BJ (cell line): ENCODE results near the gene MORF4L1. TPM values are rescaled to one million over a fixed set of nuclear protein-coding genes. Genes with fewer than 3 reads are reported as not detected.

Experiments used
- CTCF ChIA-PET: fragments of 350-600 bp; formaldehyde crosslinking; extraction: SDS; loops from one replicate; lab custom pipeline; 2021; ENCODE audit warnings: antibody characterized with exemption, inconsistent platforms; lab: Yijun Ruan, JAX
- POLR2A ChIA-PET: fragments of 300-600 bp; sonication (Branson Sonifier 250); formaldehyde crosslinking; extraction: SDS; loops from one replicate; lab custom pipeline; 2021; ENCODE audit warnings: antibody characterized with exemption; lab: Charles Lee
- DNase-seq: peaks from one replicate; pipeline ENCODE4 v3.0.0-alpha.2; 2011; ENCODE audit warnings: low read depth
- H3K27me3 ChIP-seq: 2 replicates; pipeline ENCODE4 v1.6.0; 2011; ENCODE audit warnings: low read length; ENCODE audit not compliant: control insufficient read depth, insufficient read depth
- H3K36me3 ChIP-seq: 2 replicates; pipeline ENCODE4 v1.5.1; 2011; ENCODE audit warnings: low read length; ENCODE audit not compliant: control insufficient read depth, insufficient read depth
- H3K4me3 ChIP-seq: 2 replicates; pipeline ENCODE4 v1.5.1; 2011; ENCODE audit warnings: low read depth, mild to moderate bottlenecking, control low read depth, low read length
- polyA plus RNA-seq: library from polyadenylated mRNA; depleted of rRNA; stranded (reverse); fragments of >200 nt; gene quantifications from 2 replicates; pipeline ENCODE4 v1.2.3, GENCODE V29; 2011
- TF ChIP-seq, protein P1 (sequence below): IDR thresholded peaks from 2 replicates; pipeline ENCODE4 v1.5.1; 2011; ENCODE audit warnings: low read depth, mild to moderate bottlenecking, control low read depth, inconsistent platforms, low read length, moderate library complexity; ENCODE audit not compliant: insufficient read depth

MORF4L1 gene
- polyA plus RNA-seq, 1 experiment: 199 TPM

DNA sequence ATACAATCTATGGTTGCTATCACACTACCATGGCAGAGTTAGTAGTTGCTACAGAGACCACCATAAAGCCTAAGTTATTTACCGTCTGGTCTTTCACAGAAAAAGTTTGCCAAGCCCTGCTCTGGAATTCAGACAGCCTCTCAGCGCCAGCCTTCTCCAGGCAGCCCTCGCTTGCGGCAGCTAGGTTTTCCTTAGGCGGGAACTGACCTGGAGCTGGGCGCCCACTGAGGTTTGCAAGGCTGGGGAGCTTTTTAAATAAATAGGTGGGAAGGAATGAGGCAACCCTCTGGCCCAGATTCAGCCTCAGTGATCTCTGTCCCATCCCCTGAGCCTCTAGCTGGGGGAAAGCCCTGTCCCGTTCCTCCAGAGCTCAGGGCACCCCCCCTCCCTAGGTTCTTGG is 71.0 kb downstream of the MORF4L1 start:
- POLR2A ChIA-PET: interaction anchor here (0.7 kb wide), 1 partner anchor 176 kb away, joined by 3 read pairs; no protein-coding TSS in a partner anchor
- H3K27me3 ChIP-seq: peaks cover 5% of the 10 kb centered on the region
- DNase-seq: no peak
- no peak overlapping the region for H3K4me3 ChIP-seq
- H3K36me3 ChIP-seq: no peaks in the 10 kb centered on the region
- CTCF ChIA-PET: interaction anchor here (0.9 kb wide), 1 partner anchor 241 kb away, joined by 3 read pairs; no protein-coding TSS in a partner anchor
- TF ChIP-seq, protein P1, sequence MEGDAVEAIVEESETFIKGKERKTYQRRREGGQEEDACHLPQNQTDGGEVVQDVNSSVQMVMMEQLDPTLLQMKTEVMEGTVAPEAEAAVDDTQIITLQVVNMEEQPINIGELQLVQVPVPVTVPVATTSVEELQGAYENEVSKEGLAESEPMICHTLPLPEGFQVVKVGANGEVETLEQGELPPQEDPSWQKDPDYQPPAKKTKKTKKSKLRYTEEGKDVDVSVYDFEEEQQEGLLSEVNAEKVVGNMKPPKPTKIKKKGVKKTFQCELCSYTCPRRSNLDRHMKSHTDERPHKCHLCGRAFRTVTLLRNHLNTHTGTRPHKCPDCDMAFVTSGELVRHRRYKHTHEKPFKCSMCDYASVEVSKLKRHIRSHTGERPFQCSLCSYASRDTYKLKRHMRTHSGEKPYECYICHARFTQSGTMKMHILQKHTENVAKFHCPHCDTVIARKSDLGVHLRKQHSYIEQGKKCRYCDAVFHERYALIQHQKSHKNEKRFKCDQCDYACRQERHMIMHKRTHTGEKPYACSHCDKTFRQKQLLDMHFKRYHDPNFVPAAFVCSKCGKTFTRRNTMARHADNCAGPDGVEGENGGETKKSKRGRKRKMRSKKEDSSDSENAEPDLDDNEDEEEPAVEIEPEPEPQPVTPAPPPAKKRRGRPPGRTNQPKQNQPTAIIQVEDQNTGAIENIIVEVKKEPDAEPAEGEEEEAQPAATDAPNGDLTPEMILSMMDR: no peak

- CTCF ChIA-PET: interaction anchor here (0.9 to 1.1 kb wide), 2 partner anchors 240 to 241 kb away, joined by 3 read pairs; no protein-coding TSS in a partner anchor
- POLR2A ChIA-PET: interaction anchor here (0.7 kb wide), 1 partner anchor 177 kb away, joined by 3 read pairs; no protein-coding TSS in a partner anchor
- TF ChIP-seq, protein P1: no peak
- DNase-seq: no peak
- no peaks in the 10 kb centered on the region for H3K36me3 ChIP-seq
- peak overlapping the region; percentile 46 for H3K4me3 ChIP-seq
- peaks cover 5% of the 10 kb centered on the region for H3K27me3 ChIP-seq
Observed at GRCh38 chr15:78944202-78944625, 71.5 kb downstream of the MORF4L1 start.

GRCh38 chr15:78944669-78945407 is 72.1 kb downstream of the MORF4L1 start, which contains the start of gene CTSH:
TSS of gene CTSH (minus strand) at chr15:78945046. CDS start at chr15:78944981, 65 bp downstream.
- ChIA-PET POLR2A (no interaction called here), CTCF (interaction anchor here (1.1 kb wide), 1 partner anchor 240 kb away, joined by 3 read pairs; no protein-coding TSS in a partner anchor)
- TF ChIP-seq, protein P1: no peak
- H3K27me3 ChIP-seq: peaks cover 5% of the 10 kb centered on the region
- peak within 1 kb of the TSS; percentile 46 for H3K4me3 ChIP-seq
- H3K36me3 ChIP-seq: no peaks in the 10 kb centered on the region
- DNase-seq: no peak

GRCh38 chr15:78946493-78946892 is 73.8 kb downstream of the MORF4L1 start:
- TF ChIP-seq, protein P1: no peak
- Histone ChIP-seq H3K27me3 (peaks cover 5% of the 10 kb centered on the region), H3K36me3 (no peaks in the 10 kb centered on the region), H3K4me3 (no peak overlapping the region)
- ChIA-PET CTCF (interaction anchor here (1.1 to 1.5 kb wide), 2 partner anchors 149 to 238 kb away, joined by 3 to 4 read pairs; no protein-coding TSS in a partner anchor), POLR2A (no interaction called here)
- no peak for DNase-seq

GRCh38 chr15:78947506-78947905 is 74.8 kb downstream of the MORF4L1 start:
- ChIA-PET CTCF (interaction anchor here (1.5 kb wide), 1 partner anchor 237 kb away, joined by 4 read pairs; no protein-coding TSS in a partner anchor), POLR2A (no interaction called here)
- Histone ChIP-seq H3K36me3 (no peaks in the 10 kb centered on the region), H3K27me3 (peaks cover 5% of the 10 kb centered on the region), H3K4me3 (no peak overlapping the region)
- TF ChIP-seq, protein P1: no peak
- DNase-seq: no peak
